K562 (cell line): ENCODE results near the gene SAMD3. TPM values are rescaled to one million over a fixed set of nuclear protein-coding genes. Genes with fewer than 3 reads are reported as not detected.

ENCODE experiments used
- ATAC-seq: fragments of 200-7000 bp; cut with Tn5 transposase; 3 replicates; pipeline ENCODE4 v1.9.1; 2020; ENCODE audit warnings: moderate library complexity
- BruUV-seq: library from RNA; stranded (reverse); fragments of 400-500 nt; replicated peaks from 2 replicates; lab custom pipeline; 2021; lab: Mats Ljungman, UMichigan
- CTCF ChIA-PET: fragments of 300-600 bp; formaldehyde crosslinking; extraction: SDS; loops from one replicate; lab custom pipeline; 2021; ENCODE audit warnings: low intra/inter-chr PET ratio; lab: Yijun Ruan, JAX
- POLR2A ChIA-PET: fragments of 300-600, 350-650 bp; sonication (Branson Sonifier 250); formaldehyde crosslinking; extraction: SDS; loops from one replicate; lab custom pipeline; 2021; ENCODE audit warnings: antibody characterized with exemption, inconsistent platforms; lab: Yijun Ruan, JAX
- DNase-seq, 4 experiments: peaks; one replicate each; pipeline versions ENCODE4 v3.0.0 to v3.0.0-alpha.2; 2011 to 2018; ENCODE audit warnings: low spot score in 3 of 4, mixed read lengths in 3 of 4; ENCODE audit errors: extremely low read depth in 1 of 4
- FAIRE-seq: peaks from 2 replicates; lab custom pipeline; 2011; peaks lifted over from hg19 to GRCh38; lab: Jason Lieb, UNC
- H2AFZ ChIP-seq: 2 replicates; pipeline ENCODE4 v1.6.0; 2011; ENCODE audit warnings: low read depth, low read length, control low read depth, inconsistent platforms
- H3K27ac ChIP-seq: fragments of 200-600 bp; 3 replicates; pipeline ENCODE4 v1.8.0; 2011; ENCODE audit warnings: low read depth, mild to moderate bottlenecking, control low read depth, inconsistent platforms, low read length, moderate library complexity, mixed read lengths; ENCODE audit errors: extremely low read depth
- H3K27me3 ChIP-seq, 2 experiments: fragments of 300-600 bp in 1 of 2; 2 replicates in 1 of 2; 3 replicates in 1 of 2; pipeline versions ENCODE4 v1.6.0 to v1.8.0; 2011; ENCODE audit warnings: inconsistent platforms in 2 of 2, low read length in 2 of 2, mild to moderate bottlenecking in 1 of 2, mixed read lengths in 1 of 2, moderate library complexity in 1 of 2; ENCODE audit not compliant: control insufficient read depth in 2 of 2, insufficient read depth in 2 of 2
- H3K36me3 ChIP-seq: fragments of 300-600 bp; 3 replicates; pipeline ENCODE4 v1.8.0; 2011; ENCODE audit warnings: mild to moderate bottlenecking, low read length, inconsistent platforms; ENCODE audit not compliant: control insufficient read depth, insufficient read depth
- H3K4me1 ChIP-seq, 2 experiments: fragments of 200-600 bp in 1 of 2; replicated peaks in 1 of 2; 2 replicates in 1 of 2; 3 replicates in 1 of 2; pipeline versions ENCODE4 v1.5.1 to v1.8.0; 2011; ENCODE audit warnings: inconsistent platforms in 2 of 2, low read length in 2 of 2, mild to moderate bottlenecking in 1 of 2, mixed read lengths in 1 of 2, moderate library complexity in 1 of 2; ENCODE audit not compliant: control insufficient read depth in 2 of 2, insufficient read depth in 2 of 2
- H3K4me2 ChIP-seq: 2 replicates; pipeline ENCODE4 v1.6.1; 2011; ENCODE audit warnings: low read length, control low read depth, inconsistent platforms, mixed read lengths; ENCODE audit not compliant: insufficient read depth
- H3K4me3 ChIP-seq: fragments of 200-600 bp; sonication (generic), shearing (Covaris generic); 2 replicates; pipeline ENCODE4 v1.5.1; 2016; ENCODE audit warnings: control low read depth, inconsistent platforms
- H3K79me2 ChIP-seq: fragments of 200-600 bp; 3 replicates; pipeline ENCODE4 v1.8.0; 2011; ENCODE audit warnings: low read length, inconsistent platforms; ENCODE audit not compliant: control insufficient read depth, insufficient read depth
- H3K9ac ChIP-seq, 2 experiments: 2 replicates each; pipeline versions ENCODE4 v1.6.0 to v1.6.1; 2011; ENCODE audit warnings: low read depth in 2 of 2, low read length in 2 of 2, control low read depth in 1 of 2, inconsistent platforms in 1 of 2, mild to moderate bottlenecking in 1 of 2, mixed read lengths in 1 of 2; ENCODE audit not compliant: insufficient read depth in 1 of 2
- H3K9me1 ChIP-seq: one replicate; pipeline ENCODE4 v1.6.0; 2011; ENCODE audit warnings: inconsistent platforms, mild to moderate bottlenecking, low read length, moderate library complexity; ENCODE audit not compliant: control insufficient read depth, insufficient read depth
- H3K9me3 ChIP-seq: replicated peaks from 2 replicates; pipeline ENCODE4 v1.5.1; 2011; ENCODE audit warnings: low read depth, low read length, inconsistent platforms; ENCODE audit not compliant: control insufficient read depth, insufficient read depth
- H4K20me1 ChIP-seq: replicated peaks from 2 replicates; pipeline ENCODE4 v1.6.1; 2011; ENCODE audit warnings: low read length, inconsistent platforms, mixed read lengths; ENCODE audit not compliant: control insufficient read depth, insufficient read depth
- BCL6 ChIP-seq: fragments of 250-450 bp; sonication (Bioruptor Pico); IDR thresholded peaks from 2 replicates; pipeline ENCODE4 v1.4.0; 2020
- BRF1 ChIP-seq: IDR thresholded peaks from 3 replicates; pipeline ENCODE4 v1.6.1; 2011; ENCODE audit warnings: borderline replicate concordance, mild to moderate bottlenecking; ENCODE audit not compliant: insufficient read length; ENCODE audit errors: extremely low read depth
- GABPB2 ChIP-seq: fragments of 250-450 bp; sonication (Bioruptor Pico); conservative IDR thresholded peaks from 2 replicates; pipeline ENCODE4 v1.5.1; 2021; ENCODE audit warnings: mild to moderate bottlenecking
- HDAC3 ChIP-seq: fragments of 450-650 bp; IDR thresholded peaks from 2 replicates; pipeline ENCODE4 v1.6.1; 2018; ENCODE audit warnings: borderline replicate concordance, mild to moderate bottlenecking, moderate library complexity; ENCODE audit not compliant: partially characterized antibody
- ILF3 ChIP-seq: fragments of 450-650 bp; IDR thresholded peaks from 2 replicates; pipeline ENCODE4 v1.6.1; 2018; ENCODE audit warnings: antibody characterized with exemption, mild to moderate bottlenecking, moderate library complexity, borderline replicate concordance
- MEIS2 ChIP-seq: fragments of 450-650 bp; IDR thresholded peaks from 2 replicates; pipeline ENCODE4 v1.6.1; 2014; ENCODE audit warnings: mild to moderate bottlenecking; ENCODE audit not compliant: partially characterized antibody
- NFATC3 ChIP-seq: fragments of 450-650 bp; IDR thresholded peaks from 2 replicates; pipeline ENCODE4 v1.6.1; 2017; ENCODE audit warnings: mild to moderate bottlenecking
- PTTG1 ChIP-seq: fragments of 450-650 bp; IDR thresholded peaks from 2 replicates; pipeline ENCODE4 v1.6.1; 2016; ENCODE audit warnings: low read depth, mild to moderate bottlenecking, missing genetic modification characterization, missing compliant biosample characterization
- RBM14 ChIP-seq: fragments of 200-400 bp; formaldehyde crosslinking; IDR thresholded peaks from 2 replicates; pipeline ENCODE4 v1.6.1; 2018; ENCODE audit warnings: low read depth, mild to moderate bottlenecking, low read length, moderate library complexity, borderline replicate concordance; ENCODE audit not compliant: insufficient read depth
- RNF2 ChIP-seq: sonication (generic); IDR thresholded peaks from 2 replicates; pipeline ENCODE4 v1.6.1; 2016
- TFE3 ChIP-seq: fragments of 450-650 bp; formaldehyde crosslinking; IDR thresholded peaks from 2 replicates; pipeline ENCODE4 v1.4.0; 2020; ENCODE audit warnings: mild to moderate bottlenecking, mixed read lengths
- TRIM28 ChIP-seq: fragments of 450-650 bp; IDR thresholded peaks from 2 replicates; pipeline ENCODE4 v1.6.1; 2017
- U2AF1 ChIP-seq: fragments of 200-400 bp; formaldehyde crosslinking; optimal IDR thresholded peaks from 2 replicates; pipeline ENCODE3; 2017; ENCODE audit warnings: mild to moderate bottlenecking, low read depth, low read length, moderate library complexity
- ZBTB1 ChIP-seq: sonication (generic); formaldehyde crosslinking; IDR thresholded peaks from 2 replicates; pipeline ENCODE4 v1.8.1; 2023; ENCODE audit warnings: missing genetic modification reagents, low read depth, mild to moderate bottlenecking, borderline replicate concordance
- ZNF232 ChIP-seq: sonication (generic); formaldehyde crosslinking; IDR thresholded peaks from 2 replicates; pipeline ENCODE4 v1.8.0; 2022; ENCODE audit warnings: mild to moderate bottlenecking, missing genetic modification reagents
- ZNF785 ChIP-seq: fragments of 250-450 bp; sonication (Bioruptor Pico); IDR thresholded peaks from 2 replicates; pipeline ENCODE4 v1.4.0; 2020; ENCODE audit warnings: mild to moderate bottlenecking
- WGBS: fragments of 100-300 bp; shearing (Covaris generic); methylation state at CpG from one replicate; pipeline ENCODE4 v1.1.6; 2016; ENCODE audit warnings: low coverage, mixed read lengths; ENCODE audit not compliant: insufficient coverage; ENCODE audit errors: missing lambda C conversion rate; 5-methylcytosine and 5-hydroxymethylcytosine counted together
- in situ Hi-C: fragments of 300-500 bp; cut with MboI; formaldehyde crosslinking; loops from 4 replicates; pipeline ENCODE4 v1.15.0; 2018; ENCODE audit warnings: inconsistent platforms, mixed read lengths
- intact Hi-C: fragments of 100-400 bp; cut with micrococcal nuclease; formaldehyde crosslinking; loops from 2 replicates; pipeline ENCODE4 v1.14.2; 2022
- polyA plus RNA-seq, 8 experiments: library from polyadenylated mRNA; depleted of rRNA in 4 of 8; stranded (reverse) in 5 of 8; unstranded in 3 of 8; fragments of >200 nt; fragmentation: Nextera tagmentation in 2 of 8; fragmentation: Illumina TruSeq in 1 of 8; extraction: Ambion mirVana in 2 of 8; extraction: Trizol in 1 of 8; gene quantifications; 2 replicates each; pipeline versions ENCODE4 v1.2.1 to v1.2.3, GENCODE V29; 2011 to 2014; ENCODE audit warnings: inconsistent platforms in 1 of 8, missing spikeins in 1 of 8
- total RNA-seq, 7 experiments: library from RNA; depleted of rRNA in 6 of 7; stranded (reverse); fragments of >200 nt in 6 of 7; fragmentation: Illumina TruSeq in 2 of 7; extraction: Trizol in 2 of 7; gene quantifications; 2 replicates each; pipeline versions ENCODE4 v1.2.1 to v1.2.3, GENCODE V29; 2011 to 2021; ENCODE audit warnings: low replicate concordance in 1 of 7

SAMD3 gene
- total and polyA plus RNA-seq, 9 of the 15 experiments (the other 6 are each of a cell fraction or from before 2014, with no cell fraction given), result 0.03 to 0.21 (median 0.18) TPM; not detected in 5

- no peaks in the 10 kb centered on the region for H3K9me1 ChIP-seq
- FAIRE-seq, result no peak
- 0% methylated on average over 4 of the region's 4 CpGs for WGBS
- CTCF ChIA-PET, result no interaction called here
- no peak overlapping the region for H3K27ac ChIP-seq
- no peak overlapping the region for H3K4me3 ChIP-seq
- no peak overlapping the region for H3K4me2 ChIP-seq
- no peaks in the 10 kb centered on the region for H3K79me2 ChIP-seq
- no peak for DNase-seq
- H2AFZ ChIP-seq, result no peak overlapping the region
- in situ Hi-C loops, result no loop called here
- H3K36me3 ChIP-seq, result no peaks in the 10 kb centered on the region
- no peak for TF ChIP-seq ZNF785 (CRISPR knock-in tag)
- TF ChIP-seq RNF2, result no peak
- TF ChIP-seq PTTG1 (tag), result no peak
- TF ChIP-seq HDAC3, result no peak
- TF ChIP-seq TRIM28, result no peak
- no peak for TF ChIP-seq BCL6 (CRISPR knock-in tag)
- no peak for TF ChIP-seq ILF3
- no peak for TF ChIP-seq BRF1
- TF ChIP-seq NFATC3, result no peak
- TF ChIP-seq TFE3 (CRISPR knock-in tag), result no peak
- no peak for TF ChIP-seq MEIS2
- no peak for TF ChIP-seq U2AF1
- TF ChIP-seq ZBTB1 (CRISPR knock-in tag), result no peak
- TF ChIP-seq GABPB2 (CRISPR knock-in tag), result no peak
- no peak for TF ChIP-seq RBM14
- TF ChIP-seq ZNF232 (CRISPR knock-in tag), result no peak
- TF ChIP-seq, all 486 proteins: peak for 0
- Histone ChIP-seq H3K9ac (no peak overlapping the region), H4K20me1 (no peaks in the 10 kb centered on the region), H3K9me3 (no peaks in the 10 kb centered on the region), H3K27me3 (peaks cover 0 to 4% of the 10 kb centered on the region in 2 experiments; a peak in 3 of 5 replicates), H3K4me1 (no peaks in the 10 kb centered on the region)
- ATAC-seq, result no peak
- intact Hi-C loops, result no loop called here
- no TSS peak for BruUV-seq
- POLR2A ChIA-PET, result no interaction called here
Measured at GRCh38 chr6:130164251-130164650, 58.5 kb downstream of the SAMD3 start.
